Urothelium cell line (cell line): ENCODE measurements around the gene TCTA.
"Not testable (repeated sequence)": the region's sequence is repeated elsewhere in the genome, so short reads cannot be mapped to it uniquely, and the experiment has no call there.

Source experiments
- DNase-seq: peaks from one replicate; pipeline ENCODE4 v3.0.0; 2011; ENCODE audit warnings: low spot score, mixed read lengths
- FAIRE-seq: peaks from 2 replicates; lab custom pipeline; 2011; peaks lifted over from hg19 to GRCh38; lab: Jason Lieb, UNC

TCTA gene, protein sequence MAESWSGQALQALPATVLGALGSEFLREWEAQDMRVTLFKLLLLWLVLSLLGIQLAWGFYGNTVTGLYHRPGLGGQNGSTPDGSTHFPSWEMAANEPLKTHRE

GRCh38 chr3:49411968-49412631, at the start of gene TCTA, which contains the start of gene RHOA:
TCTA (plus strand) TSS chr3:49412423; CDS start chr3:49412427, 4 bp downstream.
RHOA (minus strand) TSS chr3:49411976; CDS start chr3:49375589, 36,387 bp downstream.
- FAIRE-seq: peak; percentile 95
- DNase-seq: peak; percentile 97

DNA sequence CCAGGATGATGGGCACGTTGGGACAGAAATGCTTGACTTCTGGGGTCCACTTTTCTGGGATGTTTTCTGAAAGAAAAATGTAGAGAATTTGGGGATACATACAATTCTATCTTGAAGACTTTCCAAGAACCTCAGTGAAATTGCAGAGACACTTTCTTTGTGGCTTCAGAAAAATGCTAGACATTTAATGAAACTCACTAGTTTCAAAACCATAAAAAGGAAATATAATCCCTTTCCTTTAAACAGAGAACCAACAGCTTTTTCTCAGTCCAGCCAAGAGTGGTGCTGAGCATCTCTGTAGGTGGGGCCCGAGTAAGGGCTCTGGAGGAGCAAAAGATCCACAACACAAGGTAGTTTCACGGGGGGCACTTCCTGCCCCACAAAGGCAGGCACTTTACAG, 49.7 kb upstream of the TCTA start:
- FAIRE-seq: no peak
- DNase-seq: no peak

GRCh38 chr3:49370585-49371290, 41.5 kb upstream of the TCTA start:
- DNase-seq: no peak
- no peak for FAIRE-seq

DNA sequence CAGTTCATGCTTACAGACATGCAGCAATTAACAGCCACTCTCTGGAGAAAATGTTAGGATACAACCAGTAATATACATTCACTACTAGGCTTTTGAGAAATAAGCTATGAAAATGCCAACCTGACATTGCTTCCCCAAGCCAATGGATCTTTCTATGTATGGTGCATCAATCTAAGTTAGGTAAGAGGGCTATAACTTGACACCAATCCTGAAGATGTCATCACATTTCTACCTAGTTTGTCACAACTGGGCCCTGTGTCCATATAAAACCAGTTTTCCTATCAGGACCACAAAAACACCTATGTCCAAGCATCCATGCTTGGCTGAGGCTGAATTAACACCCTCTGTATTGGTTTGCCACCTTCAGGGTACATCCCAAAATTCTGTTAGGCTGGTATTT, 40.3 kb upstream of the TCTA start:
- FAIRE-seq (no peak), DNase-seq (no peak)

DNA sequence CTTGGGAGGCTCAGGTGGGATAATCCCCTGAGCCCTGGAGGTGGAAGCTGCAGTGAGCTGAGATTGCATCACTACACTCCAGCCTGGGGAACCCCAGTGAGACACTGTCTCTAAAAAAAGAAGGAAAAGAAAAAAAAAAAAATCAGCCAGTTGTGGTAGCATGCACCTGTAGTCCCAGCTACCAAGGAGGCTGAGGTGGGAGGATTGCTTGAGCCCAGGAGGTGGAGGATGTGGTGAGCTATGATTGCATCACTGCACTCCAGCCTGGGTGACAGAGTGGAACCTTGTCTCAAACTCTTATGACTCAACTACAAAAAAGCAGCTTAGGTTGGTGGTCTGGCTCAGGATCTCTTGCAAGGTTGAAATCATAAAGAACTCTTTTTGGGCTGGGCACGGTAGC, 34.7 kb upstream of the TCTA start:
- peak; percentile 58 for DNase-seq
- FAIRE-seq: peak; percentile 66

DNA sequence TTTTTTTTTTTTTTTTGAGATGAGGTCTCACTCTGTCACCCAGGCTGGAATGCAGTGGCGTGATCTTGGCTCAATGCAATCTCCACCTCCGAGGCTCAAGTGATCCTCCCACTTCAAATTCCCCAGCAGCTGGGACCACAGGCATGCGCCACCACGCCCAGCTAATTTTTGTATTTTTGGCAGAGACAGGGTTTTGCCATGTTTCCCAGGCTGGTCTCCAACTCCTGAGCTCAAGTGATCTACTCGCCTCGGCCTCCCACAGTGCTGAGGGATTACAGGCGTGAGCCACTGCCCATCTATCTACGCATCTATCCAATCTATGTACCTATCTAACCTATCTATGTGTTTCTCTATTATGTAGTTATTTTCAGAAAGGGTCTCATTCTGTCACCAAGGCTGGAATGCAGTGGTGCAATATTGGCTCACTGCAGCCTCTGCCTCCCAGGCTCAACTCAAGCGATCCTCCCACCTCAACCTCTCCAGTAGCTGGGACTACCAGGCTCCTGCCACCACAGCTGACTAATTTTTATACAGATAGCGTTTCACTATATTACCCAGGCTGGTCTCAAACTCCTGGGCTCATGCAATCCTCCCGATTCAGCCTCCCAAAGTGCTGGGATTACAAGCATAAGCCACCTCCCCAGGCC, 33.9 kb upstream of the TCTA start:
- peak; percentile 5 for FAIRE-seq

GRCh38 chr3:49383387-49383786, 28.8 kb upstream of the TCTA start:
- no peak for FAIRE-seq
- DNase-seq: no peak

More for the DNA sequence above, 33.9 kb upstream of the TCTA start:
- DNase-seq: no peak

GRCh38 chr3:49385617-49386016, 26.6 kb upstream of the TCTA start:
- FAIRE-seq (no peak), DNase-seq (no peak)

DNA sequence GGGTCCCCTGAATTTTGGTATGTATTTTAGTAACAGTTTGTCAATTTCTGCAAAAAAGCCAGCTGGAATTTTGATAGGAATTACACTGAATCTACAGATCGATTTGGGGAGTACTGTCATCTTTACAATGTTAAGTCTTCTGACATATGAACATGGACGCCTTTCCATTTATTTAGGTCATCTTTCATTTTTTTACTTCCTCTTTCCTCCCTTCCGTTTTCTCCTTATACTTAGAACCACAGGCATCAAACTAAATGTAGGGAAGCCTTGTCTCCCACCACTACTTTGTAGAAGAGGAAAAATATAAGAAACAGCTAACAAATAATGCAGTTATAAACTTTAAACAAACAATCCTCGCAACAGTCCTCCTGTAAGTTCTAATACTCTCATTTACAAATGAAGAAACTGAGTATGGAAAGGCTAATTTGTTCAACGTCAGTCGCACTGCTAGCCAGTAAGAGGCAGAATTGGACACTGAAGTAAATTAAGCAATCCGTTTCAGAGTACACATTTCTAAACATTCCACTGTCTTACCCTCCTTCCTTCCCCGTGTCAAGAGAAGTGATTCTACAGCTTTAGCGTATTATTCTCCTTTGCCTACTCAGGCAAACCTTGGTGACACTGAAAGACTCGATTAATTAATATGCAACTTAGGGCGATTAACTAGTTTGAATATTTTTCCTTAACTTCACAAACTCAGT, 26.0 kb upstream of the TCTA start:
- DNase-seq: no peak
- FAIRE-seq: no peak

- no peak for FAIRE-seq
Measured at GRCh38 chr3:49387721-49388120, 24.5 kb upstream of the TCTA start.

DNA sequence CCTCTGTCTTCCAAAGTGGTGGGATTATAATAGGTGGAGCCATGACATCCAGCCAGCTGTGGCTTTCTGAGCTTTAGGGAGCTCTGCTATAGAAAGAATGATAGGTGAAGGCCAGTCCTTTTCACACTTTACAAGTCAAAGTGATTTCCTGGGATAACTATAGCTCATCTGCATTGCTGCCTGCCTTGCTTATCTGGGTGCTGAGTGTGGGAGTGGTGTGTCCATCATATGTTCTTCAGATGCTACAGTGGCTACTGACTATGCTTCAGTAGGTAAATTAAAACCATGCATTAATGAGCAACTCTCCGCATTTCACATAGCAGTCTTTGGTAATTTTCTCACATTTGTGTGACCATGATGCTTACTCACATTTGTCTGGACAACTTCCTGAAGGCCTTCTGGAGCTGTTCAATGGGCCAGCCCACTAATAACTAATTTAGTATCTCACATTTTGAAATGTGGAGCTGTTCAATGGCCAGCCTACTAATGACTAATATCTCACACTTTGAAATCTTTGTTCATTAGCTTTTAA, 23.9 kb upstream of the TCTA start:
- no peak for FAIRE-seq
- no peak for DNase-seq

More at GRCh38 chr3:49387721-49388120, 24.5 kb upstream of the TCTA start:
- DNase-seq: no peak

DNA sequence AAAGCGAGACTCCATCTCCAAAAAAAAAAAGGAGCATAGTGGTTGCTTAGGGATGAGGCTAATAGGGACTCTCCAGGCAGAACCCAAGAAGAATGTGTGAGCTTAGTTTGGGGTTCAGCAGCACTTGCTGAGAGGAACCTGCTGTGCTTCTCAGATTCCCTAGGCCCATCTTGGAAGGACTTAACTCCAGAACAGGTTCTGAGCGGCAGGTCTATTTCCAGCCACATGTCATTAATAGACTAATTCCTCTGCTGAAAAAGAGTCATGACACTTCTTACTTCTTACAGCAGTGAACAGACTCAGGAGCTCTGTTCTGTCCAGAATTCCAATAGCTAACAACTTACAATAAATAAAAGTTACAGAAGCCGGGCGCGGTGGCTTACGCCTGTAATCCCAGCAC, 22.9 kb upstream of the TCTA start:
- DNase-seq: no peak
- no peak for FAIRE-seq

- FAIRE-seq, DNase-seq: not testable (repeated sequence)
Measured at GRCh38 chr3:49391310-49391709, 20.9 kb upstream of the TCTA start.

- FAIRE-seq (no peak), DNase-seq (no peak)
Measured at GRCh38 chr3:49397470-49397869, 14.8 kb upstream of the TCTA start.

DNA sequence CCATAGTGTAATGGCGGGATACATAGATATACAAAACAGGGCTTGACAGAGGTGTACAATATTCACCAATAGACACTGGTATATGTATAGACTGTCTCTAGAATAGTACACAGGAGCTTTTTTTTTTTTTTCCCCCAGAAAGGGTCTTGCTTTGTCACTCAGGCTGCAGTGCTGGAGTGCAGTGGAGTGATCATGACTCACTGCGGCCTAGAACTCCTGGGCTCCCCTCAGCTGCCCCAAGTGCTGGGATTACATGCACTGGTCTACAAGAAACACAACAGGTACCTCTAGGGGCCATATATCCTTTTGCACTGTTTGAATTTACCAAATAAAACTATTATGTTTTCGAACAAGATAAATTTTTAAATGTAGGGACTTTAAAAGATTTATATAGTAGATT, 12.8 kb upstream of the TCTA start:
- no peak for FAIRE-seq
- DNase-seq: no peak

DNA sequence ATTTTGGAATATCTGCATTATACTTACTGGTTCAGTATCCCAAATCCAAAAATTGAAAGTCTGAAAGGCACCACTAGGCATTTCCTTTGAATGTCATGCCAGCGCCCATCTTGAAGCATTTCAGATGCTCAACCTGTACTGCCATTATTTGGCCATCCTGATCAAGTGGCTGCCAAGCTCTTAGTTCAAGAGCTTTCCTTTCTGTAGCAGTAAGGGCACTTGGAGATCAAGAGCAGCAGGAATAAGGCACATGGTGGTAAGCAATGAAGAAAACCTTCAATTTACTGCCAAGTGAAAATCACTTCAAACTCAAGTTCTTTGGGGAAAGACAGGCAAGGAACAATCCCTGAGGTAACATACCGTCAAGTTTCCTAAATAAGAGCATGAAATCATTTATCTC, 10.5 kb upstream of the TCTA start:
- FAIRE-seq: no peak
- no peak for DNase-seq

- FAIRE-seq (no peak), DNase-seq (no peak)
Measured at GRCh38 chr3:49403891-49404290, 8.3 kb upstream of the TCTA start.

DNA sequence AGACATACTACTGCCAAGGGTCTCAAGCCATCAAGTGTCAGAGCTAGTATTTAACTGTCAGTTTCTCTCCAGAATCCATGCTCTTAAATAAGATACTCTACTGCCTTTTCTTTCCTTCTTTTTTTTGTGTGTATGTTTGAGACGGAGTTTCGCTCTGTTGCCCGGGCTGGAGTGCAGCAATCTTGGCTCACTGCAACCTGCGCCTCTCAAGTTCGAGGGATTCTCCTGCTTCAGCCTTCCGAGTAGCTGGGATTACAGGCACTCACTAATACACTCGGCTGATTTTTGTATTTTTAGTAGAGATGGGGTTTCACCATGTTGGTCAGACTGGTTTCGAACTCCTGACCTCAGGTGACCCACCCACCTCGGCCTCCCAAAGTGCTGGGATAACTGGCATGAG, 6.7 kb upstream of the TCTA start:
- FAIRE-seq, DNase-seq: not testable (repeated sequence)

DNA sequence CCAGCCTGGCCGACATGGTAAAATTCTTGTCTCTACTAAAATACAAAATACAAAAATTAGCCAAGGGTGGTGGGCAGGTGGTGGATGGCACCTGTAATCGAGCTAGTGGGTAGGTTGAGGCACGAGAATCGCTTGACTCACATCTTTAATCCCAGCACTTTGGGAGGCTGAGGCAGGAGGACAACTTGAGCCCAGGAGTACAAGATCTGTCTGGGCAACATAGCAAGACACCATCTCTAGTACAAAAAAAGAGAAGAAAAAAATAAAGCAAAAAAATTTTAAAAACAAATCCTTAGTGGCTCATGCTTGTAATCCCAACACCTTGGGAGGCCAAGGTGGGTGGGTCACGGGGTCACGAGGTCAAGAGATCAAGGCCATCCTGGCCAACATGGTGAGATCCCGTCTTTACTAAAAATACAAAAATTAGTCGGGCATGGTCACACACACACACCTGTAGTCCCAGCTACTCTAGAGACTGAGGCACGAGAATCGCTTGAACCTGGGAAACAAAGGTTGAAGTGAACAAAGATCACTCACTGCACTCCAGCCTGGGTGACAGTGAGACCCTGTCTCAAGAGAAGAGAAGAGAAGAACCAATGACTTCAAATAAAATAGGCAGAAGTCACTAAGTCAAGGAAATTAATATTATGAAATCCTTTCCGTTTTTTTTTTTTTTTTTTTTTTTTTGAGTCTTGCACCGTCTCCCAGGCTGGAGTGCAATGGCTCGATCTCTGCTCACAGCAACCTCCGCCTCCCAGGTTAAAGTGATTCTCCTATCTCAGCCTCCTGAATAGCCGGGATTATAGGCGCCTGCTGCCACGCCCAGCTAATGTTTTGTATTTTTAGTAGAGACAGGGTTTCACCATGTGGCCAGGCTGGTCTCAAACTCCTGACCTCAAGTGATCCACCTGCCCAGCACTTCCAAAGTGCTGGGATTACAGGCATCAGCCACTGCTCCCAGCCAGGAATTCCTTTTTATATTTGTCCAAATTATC, 5.4 kb upstream of the TCTA start:
- no peak for DNase-seq
- no peak for FAIRE-seq
